Heart left ventricle (tissue), 16 donors: ENCODE data around the gene LYRM1. TPM values are rescaled to one million over a fixed set of nuclear protein-coding genes. Genes with fewer than 3 reads are reported as not detected.

Experiments used
- ATAC-seq, 4 donors: fragments of 200-7000 bp; cut with Tn5 transposase; one replicate each; pipeline ENCODE4 v1.9.1; 2020 to 2022; ENCODE audit warnings: moderate library complexity in 4 of 4, mild to moderate bottlenecking in 3 of 4, moderate number of reproducible peaks in 1 of 4
- DNase-seq, 5 donors: peaks; one replicate each; pipeline ENCODE4 v3.0.0-alpha.2; 2020
- H3K27ac ChIP-seq, 12 donors: fragments of 200-600 bp; sonication (generic) in 4 of 12; one replicate each; pipeline versions ENCODE4 v1.5.0 to v1.8.0; 2016 to 2022; ENCODE audit warnings: mild to moderate bottlenecking in 2 of 12
- H3K27me3 ChIP-seq, 9 donors: fragments of 200-600 bp; sonication (generic) in 2 of 9; one replicate each; pipeline versions ENCODE4 v1.5.1 to v1.8.0; 2016 to 2022; ENCODE audit warnings: mild to moderate bottlenecking in 3 of 9
- H3K36me3 ChIP-seq, 9 donors: fragments of 200-600 bp; sonication (generic) in 2 of 9; one replicate each; pipeline versions ENCODE4 v1.5.0 to v1.8.0; 2018 to 2022; ENCODE audit warnings: mild to moderate bottlenecking in 2 of 9
- H3K4me1 ChIP-seq, 12 donors: fragments of 200-600 bp; sonication (generic) in 4 of 12; one replicate each; pipeline versions ENCODE4 v1.5.0 to v1.8.0; 2016 to 2022; ENCODE audit warnings: mild to moderate bottlenecking in 3 of 12
- H3K4me3 ChIP-seq, 12 donors: fragments of 200-600 bp; sonication (generic) in 4 of 12; one replicate each; pipeline versions ENCODE4 v1.5.0 to v1.8.0; 2017 to 2022; ENCODE audit warnings: mild to moderate bottlenecking in 9 of 12, moderate library complexity in 4 of 12
- H3K9me3 ChIP-seq, 12 donors: fragments of 200-600 bp; sonication (generic) in 4 of 12; one replicate each; pipeline versions ENCODE4 v1.5.0 to v1.8.0; 2016 to 2022; ENCODE audit warnings: mild to moderate bottlenecking in 1 of 12
- CTCF ChIP-seq, 12 donors: fragments of 200-600 bp; sonication (generic) in 4 of 12; IDR thresholded peaks; one replicate each; pipeline versions ENCODE4 v1.5.0 to v1.8.0; 2018 to 2022; ENCODE audit warnings: antibody characterized with exemption in 12 of 12, mild to moderate bottlenecking in 5 of 12
- POLR2A ChIP-seq, 2 donors: fragments of 450-650 bp; IDR thresholded peaks; one replicate each; pipeline ENCODE4 v1.6.1; 2017; ENCODE audit warnings: antibody characterized with exemption in 2 of 2, mild to moderate bottlenecking in 2 of 2, moderate library complexity in 2 of 2
- WGBS, 4 donors: extraction: QIAGEN DNeasy Blood & Tissue Kit in 2 of 4; methylation state at CpG; one replicate each; pipeline versions ENCODE4 v1.1.5 to v1.1.7; 2013 to 2018; 5-methylcytosine and 5-hydroxymethylcytosine counted together
- intact Hi-C, 10 donors: fragments of 100-400 bp; cut with DNase I; formaldehyde crosslinking; loops; one replicate each; pipeline versions ENCODE4 v1.11.1 to v1.14.2; 2022
- polyA plus RNA-seq, 2 donors: library from polyadenylated mRNA; stranded (reverse); fragments of 200-250 nt; gene quantifications; one replicate each; pipeline ENCODE4 v1.2.3, GENCODE V29; 2013
- total RNA-seq, 9 donors: library from RNA; depleted of rRNA in 2 of 9; stranded (reverse); fragments of >200 nt in 2 of 9; fragmentation: NEBNext Ultra II Directional in 3 of 9; extraction: Animal tissue kit (Norgen Biotek cat#: 25700) in 3 of 9; gene quantifications; one replicate each; pipeline versions ENCODE4 v1.1.0 to v1.2.4, GENCODE V29; 2016 to 2023
- donor health status: ischemic (EF 13 %, LVEDD 7.1; RV severe dilation, severe dysfunction).
- donor health status: healthy with polysubstance abuse.
- donor health status: DM: no; HTN: yes; CAD: no.
- donor health status: DM: no; HTN: no; CAD: no.
- donor health status: ischemic (EF 25% LVEDD 6.9; RV normal size, moderate dysfunction).
- donor health status: ischemic (EF 25% LVEDD 5.7; RV mildly dilated, moderate dysfunction).
- donor health status: healthy.
- donor health status: DM: yes; HTN: yes; CAD: no.
- donor health status: ischemic (EF 35%, LVEDD 5.7; RV mildly dilated, moderate dysfunction).
- donor health status: nonischemic (EF 11% LVEDD 7.7; RV severe dilation, severe dysfunction).
- donor health status: DM: yes; HTN: yes; CAD: no.
- donor health status: PGD.
- donor health status: ischemic (EF 29% LVEDD 5.4; RV normal size, mild dysfunction).
- donor health status: nonischemic (EF 23%, LVEDD 6.1; RV moderate dilation, normal function).

The LYRM1 gene
- total and polyA plus RNA-seq, 11 donors, result 40.2 to 124 (median 55.9) TPM

GRCh38 chr16:20916289-20916688 is 15.7 kb downstream of the LYRM1 start:
- no peak for ATAC-seq
- H3K27ac ChIP-seq, result peak overlapping the region in 2 of 12 donors; percentile 7 to 75
- 83 to 89% (median 86%) methylated on average over 10 of the region's 10 CpGs for WGBS, 4 donors
- no peak overlapping the region for H3K4me3 ChIP-seq
- intact Hi-C loops, result no loop called here
- DNase-seq, result no peak
- H3K27me3 ChIP-seq, result no peaks in the 10 kb centered on the region
- peaks cover 0 to 10% (median 0%) of the 10 kb centered on the region in 9 donors for H3K36me3 ChIP-seq
- peaks cover 0 to 74% (median 24%) of the 10 kb centered on the region in 12 donors for H3K4me1 ChIP-seq
- TF ChIP-seq POLR2A (IDR thresholded peaks at IDR 0.05) (no peak), CTCF (IDR thresholded peaks at IDR 0.05) (no peak)
- H3K9me3 ChIP-seq, result no peaks in the 10 kb centered on the region

- Histone ChIP-seq H3K36me3 (peaks cover 0 to 14% (median 0%) of the 10 kb centered on the region in 9 donors), H3K27ac (peak overlapping the region in 1 of 12 donors; percentile 75), H3K9me3 (no peaks in the 10 kb centered on the region), H3K4me3 (no peak overlapping the region), H3K27me3 (no peaks in the 10 kb centered on the region), H3K4me1 (peaks cover 0 to 68% (median 20%) of the 10 kb centered on the region in 12 donors)
- 91 to 93% (median 92%) methylated on average over 4 of the region's 4 CpGs for WGBS, 4 donors
- ATAC-seq (no peak), DNase-seq (no peak)
- TF ChIP-seq CTCF (IDR thresholded peaks at IDR 0.05) (no peak), POLR2A (IDR thresholded peaks at IDR 0.05) (no peak)
- intact Hi-C loops, result no loop called here
These were observed 16.4 kb downstream of the LYRM1 start for GRCh38 chr16:20916942-20917341.

GRCh38 chr16:20918486-20919239 is 18.1 kb downstream of the LYRM1 start:
- Histone ChIP-seq H3K9me3 (no peaks in the 10 kb centered on the region), H3K36me3 (peaks cover 0 to 22% (median 0%) of the 10 kb centered on the region in 9 donors), H3K4me1 (peaks cover 0 to 51% (median 12%) of the 10 kb centered on the region in 12 donors), H3K27ac (peak overlapping the region in 10 of 12 donors; percentile 13 to 75 (median 48)), H3K4me3 (no peak overlapping the region), H3K27me3 (no peaks in the 10 kb centered on the region)
- ATAC-seq (peak; percentile 60 to 93 (median 90)), DNase-seq (peak in 4 of 5 donors; percentile 60 to 91 (median 72))
- TF ChIP-seq POLR2A (IDR thresholded peaks at IDR 0.05) (no peak), CTCF (IDR thresholded peaks at IDR 0.05) (no peak)
- intact Hi-C loops, result no loop called here
- WGBS, 4 donors, result 41 to 51% (median 45%) methylated on average over 4 of the region's 4 CpGs

GRCh38 chr16:20920091-20920490 is 19.5 kb downstream of the LYRM1 start:
- no peak for ATAC-seq

More at GRCh38 chr16:20920091-20920490, 19.5 kb downstream of the LYRM1 start:
- peaks cover 0 to 41% (median 11%) of the 10 kb centered on the region in 12 donors for H3K4me1 ChIP-seq
- H3K4me3 ChIP-seq, result no peak overlapping the region
- WGBS, 4 donors, result 92 to 94% (median 93%) methylated on average over 5 of the region's 5 CpGs
- H3K36me3 ChIP-seq, result peaks cover 0 to 37% (median 12%) of the 10 kb centered on the region in 9 donors
- no peak overlapping the region for H3K27ac ChIP-seq
- no peaks in the 10 kb centered on the region for H3K27me3 ChIP-seq
- no peaks in the 10 kb centered on the region for H3K9me3 ChIP-seq
- intact Hi-C loops, result loop anchor here in 2 of 10 donors (10.0 kb wide), 2 partner anchors 65 to 165 kb away; no protein-coding TSS in a partner anchor
- DNase-seq, result no peak
- TF ChIP-seq CTCF (IDR thresholded peaks at IDR 0.05) (no peak), POLR2A (IDR thresholded peaks at IDR 0.05) (no peak)
